ENCODE measurements around the gene RIPOR2. TPM values are rescaled to one million over a fixed set of nuclear protein-coding genes. Genes with fewer than 3 reads are reported as not detected.

Gene RIPOR2
- total and polyA plus RNA-seq, 4 donors: 1.6 to 10.9 (median 3.7) TPM

DNA sequence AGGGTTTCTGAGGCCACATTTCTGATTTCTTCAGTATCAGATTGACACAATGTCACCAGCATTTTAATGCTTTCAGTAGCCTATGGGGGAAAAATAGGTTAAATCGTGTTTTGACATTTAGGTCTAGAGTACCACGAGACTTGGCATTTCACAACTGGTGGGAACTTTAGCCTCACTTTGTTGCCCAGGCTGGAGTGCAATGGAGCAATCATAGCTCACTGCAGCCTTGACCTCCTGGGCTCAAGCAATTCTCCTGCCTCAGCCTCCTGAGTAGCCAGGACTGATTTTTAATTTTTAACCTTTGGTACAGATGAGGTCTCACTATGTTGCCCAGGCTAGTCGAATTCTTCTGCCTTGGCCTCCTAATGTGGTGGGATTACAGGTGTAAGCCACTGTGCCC lies 126.0 kb downstream of the RIPOR2 start:
- peaks cover 0 to 2% (median 0%) of the 10 kb centered on the region in 4 donors for H3K36me3 ChIP-seq (ENCODE audit: control insufficient read depth in 4 of 4, insufficient read depth in 3 of 4, low read depth in 1 of 4, low read length in 3 of 4)

DNA sequence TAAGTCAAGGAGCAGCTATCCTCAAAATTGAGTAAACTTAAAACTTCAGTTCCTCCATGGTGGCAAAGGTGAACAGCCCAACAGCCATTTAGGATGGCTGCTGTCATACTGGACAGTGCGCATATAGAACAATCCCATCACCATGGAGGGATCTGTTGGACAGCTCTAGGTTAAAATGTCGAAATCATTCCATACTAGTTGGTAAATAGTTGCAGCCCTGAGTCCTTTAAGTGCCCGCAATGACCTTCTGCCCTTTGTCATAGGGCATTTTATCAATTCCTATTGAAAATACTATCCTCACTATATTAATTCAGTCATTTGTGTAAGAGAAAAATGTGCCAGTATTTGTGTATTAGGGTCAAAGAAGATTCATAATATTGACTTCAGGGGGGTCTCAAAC lies 128.2 kb downstream of the RIPOR2 start:
- Histone ChIP-seq H3K27ac (ENCODE audit: low read depth in 1 of 2, low read length in 2 of 2) (no peak overlapping the region), H3K27me3 (ENCODE audit: control insufficient read depth in 4 of 4, insufficient read depth in 4 of 4, low read length in 3 of 4) (no peaks in the 10 kb centered on the region), H3K9ac (ENCODE audit: low read depth in 1 of 2, low read length in 2 of 2) (no peak overlapping the region), H3K36me3 (ENCODE audit: control insufficient read depth in 4 of 4, insufficient read depth in 3 of 4, low read depth in 1 of 4, low read length in 3 of 4) (peaks cover 0 to 2% (median 0%) of the 10 kb centered on the region in 4 donors), H3K4me1 (ENCODE audit: control insufficient read depth in 4 of 4, insufficient read depth in 4 of 4, low read length in 3 of 4) (no peaks in the 10 kb centered on the region), H3K9me3 (ENCODE audit: control insufficient read depth in 4 of 4, low read length in 3 of 4) (no peaks in the 10 kb centered on the region), H3K4me3 (ENCODE audit: low read depth in 1 of 3, low read length in 3 of 3) (no peak overlapping the region)
- WGBS: 93% methylated on average over 3 of the region's 3 CpGs
- no peak for DNase-seq (ENCODE audit: low spot score)
- TF ChIP-seq TAF1 (conservative IDR thresholded peaks at IDR 0.05): no peak
- no peak for TF ChIP-seq JUND (IDR thresholded peaks at IDR 0.05)
- TF ChIP-seq HNF4A (conservative IDR thresholded peaks at IDR 0.05): no peak
- no peak for TF ChIP-seq EGR1 (IDR thresholded peaks at IDR 0.05; ENCODE audit: low read depth in 2 of 2)
- no peak for TF ChIP-seq NR2F2 (IDR thresholded peaks at IDR 0.05)
- TF ChIP-seq, protein P1, sequence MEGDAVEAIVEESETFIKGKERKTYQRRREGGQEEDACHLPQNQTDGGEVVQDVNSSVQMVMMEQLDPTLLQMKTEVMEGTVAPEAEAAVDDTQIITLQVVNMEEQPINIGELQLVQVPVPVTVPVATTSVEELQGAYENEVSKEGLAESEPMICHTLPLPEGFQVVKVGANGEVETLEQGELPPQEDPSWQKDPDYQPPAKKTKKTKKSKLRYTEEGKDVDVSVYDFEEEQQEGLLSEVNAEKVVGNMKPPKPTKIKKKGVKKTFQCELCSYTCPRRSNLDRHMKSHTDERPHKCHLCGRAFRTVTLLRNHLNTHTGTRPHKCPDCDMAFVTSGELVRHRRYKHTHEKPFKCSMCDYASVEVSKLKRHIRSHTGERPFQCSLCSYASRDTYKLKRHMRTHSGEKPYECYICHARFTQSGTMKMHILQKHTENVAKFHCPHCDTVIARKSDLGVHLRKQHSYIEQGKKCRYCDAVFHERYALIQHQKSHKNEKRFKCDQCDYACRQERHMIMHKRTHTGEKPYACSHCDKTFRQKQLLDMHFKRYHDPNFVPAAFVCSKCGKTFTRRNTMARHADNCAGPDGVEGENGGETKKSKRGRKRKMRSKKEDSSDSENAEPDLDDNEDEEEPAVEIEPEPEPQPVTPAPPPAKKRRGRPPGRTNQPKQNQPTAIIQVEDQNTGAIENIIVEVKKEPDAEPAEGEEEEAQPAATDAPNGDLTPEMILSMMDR (IDR thresholded peaks at IDR 0.05; ENCODE audit: low read depth, low read length, missing input control): no peak
- TF ChIP-seq FOXA2 (IDR thresholded peaks at IDR 0.05): no peak
- TF ChIP-seq, protein P2, sequence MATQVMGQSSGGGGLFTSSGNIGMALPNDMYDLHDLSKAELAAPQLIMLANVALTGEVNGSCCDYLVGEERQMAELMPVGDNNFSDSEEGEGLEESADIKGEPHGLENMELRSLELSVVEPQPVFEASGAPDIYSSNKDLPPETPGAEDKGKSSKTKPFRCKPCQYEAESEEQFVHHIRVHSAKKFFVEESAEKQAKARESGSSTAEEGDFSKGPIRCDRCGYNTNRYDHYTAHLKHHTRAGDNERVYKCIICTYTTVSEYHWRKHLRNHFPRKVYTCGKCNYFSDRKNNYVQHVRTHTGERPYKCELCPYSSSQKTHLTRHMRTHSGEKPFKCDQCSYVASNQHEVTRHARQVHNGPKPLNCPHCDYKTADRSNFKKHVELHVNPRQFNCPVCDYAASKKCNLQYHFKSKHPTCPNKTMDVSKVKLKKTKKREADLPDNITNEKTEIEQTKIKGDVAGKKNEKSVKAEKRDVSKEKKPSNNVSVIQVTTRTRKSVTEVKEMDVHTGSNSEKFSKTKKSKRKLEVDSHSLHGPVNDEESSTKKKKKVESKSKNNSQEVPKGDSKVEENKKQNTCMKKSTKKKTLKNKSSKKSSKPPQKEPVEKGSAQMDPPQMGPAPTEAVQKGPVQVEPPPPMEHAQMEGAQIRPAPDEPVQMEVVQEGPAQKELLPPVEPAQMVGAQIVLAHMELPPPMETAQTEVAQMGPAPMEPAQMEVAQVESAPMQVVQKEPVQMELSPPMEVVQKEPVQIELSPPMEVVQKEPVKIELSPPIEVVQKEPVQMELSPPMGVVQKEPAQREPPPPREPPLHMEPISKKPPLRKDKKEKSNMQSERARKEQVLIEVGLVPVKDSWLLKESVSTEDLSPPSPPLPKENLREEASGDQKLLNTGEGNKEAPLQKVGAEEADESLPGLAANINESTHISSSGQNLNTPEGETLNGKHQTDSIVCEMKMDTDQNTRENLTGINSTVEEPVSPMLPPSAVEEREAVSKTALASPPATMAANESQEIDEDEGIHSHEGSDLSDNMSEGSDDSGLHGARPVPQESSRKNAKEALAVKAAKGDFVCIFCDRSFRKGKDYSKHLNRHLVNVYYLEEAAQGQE (IDR thresholded peaks at IDR 0.05): no peak
- TF ChIP-seq YY1 (IDR thresholded peaks at IDR 0.05): no peak
- no peak for TF ChIP-seq GABPA (IDR thresholded peaks at IDR 0.05 in 1 of 2, conservative IDR thresholded peaks at IDR 0.05 in 1 of 2)
- no peak for TF ChIP-seq FOXA1 (IDR thresholded peaks at IDR 0.05)
- no peak for TF ChIP-seq RXRA (IDR thresholded peaks at IDR 0.05)
- TF ChIP-seq SP1 (IDR thresholded peaks at IDR 0.05): no peak
- TF ChIP-seq, protein P3, sequence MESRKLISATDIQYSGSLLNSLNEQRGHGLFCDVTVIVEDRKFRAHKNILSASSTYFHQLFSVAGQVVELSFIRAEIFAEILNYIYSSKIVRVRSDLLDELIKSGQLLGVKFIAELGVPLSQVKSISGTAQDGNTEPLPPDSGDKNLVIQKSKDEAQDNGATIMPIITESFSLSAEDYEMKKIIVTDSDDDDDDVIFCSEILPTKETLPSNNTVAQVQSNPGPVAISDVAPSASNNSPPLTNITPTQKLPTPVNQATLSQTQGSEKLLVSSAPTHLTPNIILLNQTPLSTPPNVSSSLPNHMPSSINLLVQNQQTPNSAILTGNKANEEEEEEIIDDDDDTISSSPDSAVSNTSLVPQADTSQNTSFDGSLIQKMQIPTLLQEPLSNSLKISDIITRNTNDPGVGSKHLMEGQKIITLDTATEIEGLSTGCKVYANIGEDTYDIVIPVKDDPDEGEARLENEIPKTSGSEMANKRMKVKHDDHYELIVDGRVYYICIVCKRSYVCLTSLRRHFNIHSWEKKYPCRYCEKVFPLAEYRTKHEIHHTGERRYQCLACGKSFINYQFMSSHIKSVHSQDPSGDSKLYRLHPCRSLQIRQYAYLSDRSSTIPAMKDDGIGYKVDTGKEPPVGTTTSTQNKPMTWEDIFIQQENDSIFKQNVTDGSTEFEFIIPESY (IDR thresholded peaks at IDR 0.05): no peak

More for the DNA sequence above, 126.0 kb downstream of the RIPOR2 start:
- 36% methylated on average over 3 of the region's 3 CpGs for WGBS
- Histone ChIP-seq H3K4me3 (ENCODE audit: low read depth in 1 of 3, low read length in 3 of 3) (no peak overlapping the region), H3K9me3 (ENCODE audit: control insufficient read depth in 4 of 4, low read length in 3 of 4) (no peaks in the 10 kb centered on the region), H3K9ac (ENCODE audit: low read depth in 1 of 2, low read length in 2 of 2) (no peak overlapping the region), H3K4me1 (ENCODE audit: control insufficient read depth in 4 of 4, insufficient read depth in 4 of 4, low read length in 3 of 4) (no peaks in the 10 kb centered on the region), H3K27ac (ENCODE audit: low read depth in 1 of 2, low read length in 2 of 2) (no peak overlapping the region), H3K27me3 (ENCODE audit: control insufficient read depth in 4 of 4, insufficient read depth in 4 of 4, low read length in 3 of 4) (no peaks in the 10 kb centered on the region)
- DNase-seq (ENCODE audit: low spot score): no peak
- TF ChIP-seq SP1 (IDR thresholded peaks at IDR 0.05) (peak; percentile 12), GABPA (IDR thresholded peaks at IDR 0.05 in 1 of 2, conservative IDR thresholded peaks at IDR 0.05 in 1 of 2) (no peak), YY1 (IDR thresholded peaks at IDR 0.05) (no peak), RXRA (IDR thresholded peaks at IDR 0.05) (peak in 1 of 2 donors; percentile 28), HNF4A (conservative IDR thresholded peaks at IDR 0.05) (peak; percentile 42 to 71), HNF4G (IDR thresholded peaks at IDR 0.05) (peak; percentile 41)
- TF ChIP-seq, protein P2 (IDR thresholded peaks at IDR 0.05): no peak
- TF ChIP-seq, protein P4, sequence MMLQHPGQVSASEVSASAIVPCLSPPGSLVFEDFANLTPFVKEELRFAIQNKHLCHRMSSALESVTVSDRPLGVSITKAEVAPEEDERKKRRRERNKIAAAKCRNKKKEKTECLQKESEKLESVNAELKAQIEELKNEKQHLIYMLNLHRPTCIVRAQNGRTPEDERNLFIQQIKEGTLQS (IDR thresholded peaks at IDR 0.05): no peak

Measured in liver (tissue), 9 donors.